ENCODE measurements around the gene SNTA1.
A peak's percentile ranks its signal among the peaks of the same experiment; 100 is the strongest.

Gene SNTA1

DNA sequence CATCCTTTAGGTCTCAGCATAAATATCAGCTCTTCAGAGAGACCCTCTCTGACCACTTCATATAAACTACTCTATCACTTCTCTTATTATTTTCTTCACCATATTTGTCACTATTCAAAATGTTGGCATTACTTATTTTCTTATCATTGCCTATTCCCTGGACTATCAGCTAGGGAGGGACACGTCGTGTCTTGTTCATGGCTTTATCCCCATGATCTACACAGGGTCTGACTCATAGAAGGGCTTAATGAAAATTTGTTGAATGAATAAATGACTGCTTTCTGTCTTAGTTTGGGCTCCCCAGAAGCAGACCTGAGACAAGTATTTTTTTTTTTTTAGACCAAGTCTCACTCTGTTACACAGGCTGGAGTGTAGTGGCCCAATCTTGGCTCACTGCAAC lies 39.3 kb downstream of the SNTA1 start:
- Histone ChIP-seq H3K4me3 (ENCODE audit: low read length) (no peak overlapping the region), H3K9me3 (ENCODE audit: insufficient read depth, low read length) (peaks cover 7% of the 10 kb centered on the region), H3K27ac (ENCODE audit: low read length) (no peak overlapping the region), H4K20me1 (ENCODE audit: insufficient read depth, low read length) (no peaks in the 10 kb centered on the region; the same call in 1 of the 2 replicates), H2AFZ (ENCODE audit: low read depth, low read length) (no peak overlapping the region), H3K36me3 (replicated peaks; ENCODE audit: low read depth, low read length) (peaks cover 33% of the 10 kb centered on the region), H3K79me2 (ENCODE audit: low read length) (peaks cover 65% of the 10 kb centered on the region), H3K27me3 (ENCODE audit: low read depth, low read length) (no peaks in the 10 kb centered on the region), H3K4me2 (ENCODE audit: low read length) (no peak overlapping the region), H3K9ac (ENCODE audit: low read length) (no peak overlapping the region), H3K4me1 (ENCODE audit: low read length) (peaks cover 41% of the 10 kb centered on the region)
- TF ChIP-seq, protein P1, sequence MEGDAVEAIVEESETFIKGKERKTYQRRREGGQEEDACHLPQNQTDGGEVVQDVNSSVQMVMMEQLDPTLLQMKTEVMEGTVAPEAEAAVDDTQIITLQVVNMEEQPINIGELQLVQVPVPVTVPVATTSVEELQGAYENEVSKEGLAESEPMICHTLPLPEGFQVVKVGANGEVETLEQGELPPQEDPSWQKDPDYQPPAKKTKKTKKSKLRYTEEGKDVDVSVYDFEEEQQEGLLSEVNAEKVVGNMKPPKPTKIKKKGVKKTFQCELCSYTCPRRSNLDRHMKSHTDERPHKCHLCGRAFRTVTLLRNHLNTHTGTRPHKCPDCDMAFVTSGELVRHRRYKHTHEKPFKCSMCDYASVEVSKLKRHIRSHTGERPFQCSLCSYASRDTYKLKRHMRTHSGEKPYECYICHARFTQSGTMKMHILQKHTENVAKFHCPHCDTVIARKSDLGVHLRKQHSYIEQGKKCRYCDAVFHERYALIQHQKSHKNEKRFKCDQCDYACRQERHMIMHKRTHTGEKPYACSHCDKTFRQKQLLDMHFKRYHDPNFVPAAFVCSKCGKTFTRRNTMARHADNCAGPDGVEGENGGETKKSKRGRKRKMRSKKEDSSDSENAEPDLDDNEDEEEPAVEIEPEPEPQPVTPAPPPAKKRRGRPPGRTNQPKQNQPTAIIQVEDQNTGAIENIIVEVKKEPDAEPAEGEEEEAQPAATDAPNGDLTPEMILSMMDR (IDR thresholded peaks at IDR 0.05; ENCODE audit: low read depth, low read length) = no peak
- TF ChIP-seq EZH2phosphoT487 (IDR thresholded peaks at IDR 0.05; ENCODE audit: low read depth) = no peak

DNA sequence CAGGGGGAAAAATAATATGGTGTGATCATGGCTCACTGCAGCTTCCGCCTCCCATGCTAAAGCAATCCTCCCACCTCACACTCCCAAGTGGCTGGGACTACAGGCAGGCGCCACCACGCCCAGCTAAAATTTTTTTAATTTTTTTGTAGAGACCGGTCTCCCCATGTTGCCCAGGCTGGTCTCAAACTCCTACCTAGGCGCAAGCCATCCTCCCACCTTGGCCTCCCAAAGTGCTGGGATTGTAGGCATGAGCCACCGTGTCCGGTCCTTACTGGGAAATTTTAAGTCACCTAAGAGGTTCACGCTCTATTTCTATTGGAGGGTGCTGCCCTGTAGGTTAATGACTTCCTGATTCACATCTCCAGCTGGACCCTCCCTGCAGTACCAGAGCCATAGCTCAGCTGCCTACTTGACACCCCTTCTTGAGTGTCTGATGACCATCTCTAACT lies 41.6 kb downstream of the SNTA1 start:
- Histone ChIP-seq H3K36me3 (replicated peaks; ENCODE audit: low read depth, low read length) (peaks cover 20% of the 10 kb centered on the region), H4K20me1 (ENCODE audit: insufficient read depth, low read length) (no peaks in the 10 kb centered on the region; the same call in 1 of the 2 replicates), H2AFZ (ENCODE audit: low read depth, low read length) (peak overlapping the region; percentile 86), H3K79me2 (ENCODE audit: low read length) (peaks cover 72% of the 10 kb centered on the region), H3K9me3 (ENCODE audit: insufficient read depth, low read length) (0 out of 2 replicates have a peak, but pooled peaks cover under 1% of the 10 kb centered on the region), H3K4me2 (ENCODE audit: low read length) (peak overlapping the region; percentile 81), H3K4me1 (ENCODE audit: low read length) (peaks cover 17% of the 10 kb centered on the region), H3K27ac (ENCODE audit: low read length) (peak overlapping the region; percentile 49), H3K4me3 (ENCODE audit: low read length) (peak overlapping the region; percentile 96), H3K9ac (ENCODE audit: low read length) (peak overlapping the region; percentile 92), H3K27me3 (ENCODE audit: low read depth, low read length) (no peaks in the 10 kb centered on the region)
- TF ChIP-seq, protein P1 (IDR thresholded peaks at IDR 0.05; ENCODE audit: low read depth, low read length) = no peak
- no peak for TF ChIP-seq EZH2phosphoT487 (IDR thresholded peaks at IDR 0.05; ENCODE audit: low read depth)

DNA sequence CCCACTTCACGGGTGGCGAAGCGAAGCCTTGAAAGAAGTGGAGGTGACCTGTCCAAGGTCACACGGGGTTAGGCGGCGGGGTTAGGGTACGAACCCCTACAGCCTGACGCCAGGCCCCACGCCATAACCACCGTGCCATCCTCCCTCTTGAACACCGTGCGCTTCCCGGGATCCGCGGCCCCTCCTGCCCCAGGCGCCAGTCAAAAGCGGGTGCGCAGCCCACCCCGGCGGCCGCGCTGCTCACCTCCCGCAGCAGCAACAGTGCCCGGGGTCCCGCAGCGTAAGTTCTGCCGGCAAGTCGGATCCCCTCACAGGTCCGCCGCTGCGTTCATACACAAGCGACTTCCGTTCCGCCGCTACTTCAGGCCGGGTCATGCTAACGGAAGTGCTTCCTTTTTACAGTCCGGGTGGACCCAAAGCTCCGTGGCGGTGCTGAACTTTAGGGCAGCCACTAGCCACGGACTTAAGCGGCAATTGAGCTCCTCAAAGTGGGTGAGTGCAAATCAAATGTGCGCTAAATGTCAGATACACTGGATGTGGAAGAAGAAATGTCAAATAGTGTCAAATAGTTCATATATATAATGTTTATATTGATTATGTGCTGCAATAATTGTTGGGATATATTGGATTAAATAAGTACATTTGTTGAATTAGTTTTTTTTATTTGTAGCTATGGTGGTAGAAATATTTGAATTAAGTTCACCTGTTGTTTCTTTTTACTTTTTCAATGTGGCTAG lies 42.2 kb downstream of the SNTA1 start, which contains the start of gene CDK5RAP1:
CDK5RAP1 (minus strand) TSS at position 336 of the 737 bp plus-strand sequence. CDS start 4,455 bp downstream, outside the sequence.
- TF ChIP-seq, protein P1 (IDR thresholded peaks at IDR 0.05; ENCODE audit: low read depth, low read length) = no peak
- no peak for TF ChIP-seq EZH2phosphoT487 (IDR thresholded peaks at IDR 0.05; ENCODE audit: low read depth)
- Histone ChIP-seq H3K4me3 (ENCODE audit: low read length) (peak within 1 kb of the TSS; percentile 96), H3K36me3 (replicated peaks; ENCODE audit: low read depth, low read length) (peaks cover 21% of the 10 kb centered on the region), H3K27ac (ENCODE audit: low read length) (peak within 1 kb of the TSS; percentile 49), H2AFZ (ENCODE audit: low read depth, low read length) (peak within 1 kb of the TSS; percentile 86), H3K27me3 (ENCODE audit: low read depth, low read length) (no peaks in the 10 kb centered on the region), H3K4me1 (ENCODE audit: low read length) (peaks cover 17% of the 10 kb centered on the region), H3K4me2 (ENCODE audit: low read length) (peak within 1 kb of the TSS; percentile 93), H3K9me3 (ENCODE audit: insufficient read depth, low read length) (no peaks in the 10 kb centered on the region), H3K9ac (ENCODE audit: low read length) (peak within 1 kb of the TSS; percentile 92), H3K79me2 (ENCODE audit: low read length) (peaks cover 75% of the 10 kb centered on the region), H4K20me1 (ENCODE audit: insufficient read depth, low read length) (no peaks in the 10 kb centered on the region; the same call in 1 of the 2 replicates)

DNA sequence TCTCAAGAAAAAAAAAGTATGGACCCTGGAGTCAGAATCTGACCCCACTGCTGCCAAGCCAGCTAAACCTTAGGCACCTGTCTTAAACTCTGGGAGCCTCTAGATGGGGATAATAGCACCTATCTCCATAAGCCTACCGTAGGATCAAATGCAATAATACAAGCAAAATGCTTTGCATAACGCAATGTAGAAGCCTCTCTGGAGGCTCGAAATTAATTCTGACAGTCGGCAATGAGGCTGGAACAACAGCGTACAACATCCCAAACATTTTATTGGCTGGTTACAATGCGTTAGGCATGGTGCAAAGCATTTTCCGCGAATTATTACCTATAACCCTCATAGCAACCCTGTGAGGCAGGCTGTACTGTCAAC lies 42.8 kb downstream of the SNTA1 start:
- peaks cover 75% of the 10 kb centered on the region for H3K79me2 ChIP-seq (ENCODE audit: low read length)
- peak overlapping the region; percentile 86 for H2AFZ ChIP-seq (ENCODE audit: low read depth, low read length)
- no peaks in the 10 kb centered on the region; the same call in 1 of the 2 replicates for H4K20me1 ChIP-seq (ENCODE audit: insufficient read depth, low read length)
- H3K9ac ChIP-seq (ENCODE audit: low read length) = peak overlapping the region; percentile 92
- peaks cover 17% of the 10 kb centered on the region for H3K4me1 ChIP-seq (ENCODE audit: low read length)
- H3K9me3 ChIP-seq (ENCODE audit: insufficient read depth, low read length) = no peaks in the 10 kb centered on the region
- H3K4me2 ChIP-seq (ENCODE audit: low read length) = peak overlapping the region; percentile 93
- no peak for TF ChIP-seq EZH2phosphoT487 (IDR thresholded peaks at IDR 0.05; ENCODE audit: low read depth)
- TF ChIP-seq, protein P1 (IDR thresholded peaks at IDR 0.05; ENCODE audit: low read depth, low read length) = peak; percentile 37
- H3K4me3 ChIP-seq (ENCODE audit: low read length) = peak overlapping the region; percentile 96
- H3K36me3 ChIP-seq (replicated peaks; ENCODE audit: low read depth, low read length) = peaks cover 20% of the 10 kb centered on the region
- H3K27me3 ChIP-seq (ENCODE audit: low read depth, low read length) = no peaks in the 10 kb centered on the region
- peak overlapping the region; percentile 49 for H3K27ac ChIP-seq (ENCODE audit: low read length)
